Uterus (tissue), 2 donors: Measurements from ENCODE around the gene ZNF202.

Source experiments
- CTCF ChIP-seq, 4 experiments: fragments of 200-600 bp in 2 of 4; fragments of 450-650 bp in 2 of 4; sonication (generic) in 2 of 4; IDR thresholded peaks; one replicate each; pipeline ENCODE4 v1.5.1; 2016 to 2019; ENCODE audit warnings: antibody characterized with exemption in 4 of 4, mild to moderate bottlenecking in 2 of 4, moderate library complexity in 1 of 4
- POLR2A ChIP-seq, 2 donors: fragments of 450-650 bp; IDR thresholded peaks; one replicate each; pipeline ENCODE4 v1.6.1; 2016; ENCODE audit warnings: antibody characterized with exemption in 2 of 2, mild to moderate bottlenecking in 1 of 2, moderate library complexity in 1 of 2

GRCh38 chr11:123736769-123737168 is 4.7 kb downstream of the ZNF202 start:
- no peak for TF ChIP-seq CTCF (IDR thresholded peaks at IDR 0.05)
- no peak for TF ChIP-seq POLR2A (IDR thresholded peaks at IDR 0.05)
